A549 treated with DMSO at 1 μM for 4 hours (cell line): ENCODE data around the gene SREK1. TPM values are rescaled to one million over a fixed set of nuclear protein-coding genes. Genes with fewer than 3 reads are reported as not detected.

Source experiments
- total RNA-seq: library from RNA; stranded (reverse); fragments of 200-300 nt; extraction: Qiagen RNA extraction; gene quantifications from 5 replicates; pipeline ENCODE4 v1.2.3, GENCODE V29; 2022; ENCODE audit warnings: low read depth

The SREK1 gene
- total RNA-seq: 27.6 to 40.0 TPM (median 35.4 TPM) in 5 replicates

GRCh38 chr5:66144074-66144833 lies at the start of gene SREK1:
Gene SREK1, plus strand, starts transcription at chr5:66144300. Its CDS starts 77 bp downstream, at chr5:66144377.

Other genes with a start within 250 kb of the SREK1 start
- gene ERBIN, start 217.7 kb upstream of the SREK1 start, total RNA-seq: 24.7 to 35.7 TPM (median 33.8 TPM) in 5 replicates